HEK293 (cell line): Measurements from ENCODE around the gene SCRT2.

Experiments used
- CTCF ChIA-PET: fragments of 350-600 bp; formaldehyde crosslinking; extraction: SDS; loops from one replicate; lab custom pipeline; 2021; ENCODE audit warnings: antibody characterized with exemption; lab: Yijun Ruan, JAX
- POLR2A ChIA-PET: fragments of 300-600 bp; formaldehyde crosslinking; extraction: SDS; loops from one replicate; lab custom pipeline; 2020; ENCODE audit warnings: antibody characterized with exemption, inconsistent platforms; lab: Yijun Ruan, JAX
- H3K27ac ChIP-seq: fragments of 200-500 bp; sonication (Bioruptor generic); 2 replicates; pipeline ENCODE4 v1.5.1; 2014; ENCODE audit warnings: low read depth, low read length, control low read depth, inconsistent platforms; ENCODE audit errors: extremely low read depth
- H3K36me3 ChIP-seq, 2 experiments: fragments of 200-500 bp in 1 of 2; sonication (Bioruptor generic) in 1 of 2; 1 replicate in 1 of 2; 2 replicates in 1 of 2; pipeline ENCODE4 v1.5.1; 2014 to 2017; ENCODE audit warnings: inconsistent platforms in 2 of 2, low read length in 2 of 2; ENCODE audit not compliant: control insufficient read depth in 2 of 2, insufficient read depth in 1 of 2
- H3K4me1 ChIP-seq: fragments of 200-500 bp; sonication (Bioruptor generic); 2 replicates; pipeline ENCODE4 v1.5.1; 2014; ENCODE audit warnings: mild to moderate bottlenecking, low read length, inconsistent platforms; ENCODE audit not compliant: control insufficient read depth, insufficient read depth
- H3K4me3 ChIP-seq: 2 replicates; pipeline ENCODE4 v1.5.1; 2011; ENCODE audit warnings: low read depth, mild to moderate bottlenecking, control low read depth, low read length, moderate library complexity
- H3K9me3 ChIP-seq: fragments of 200-500 bp; sonication (Bioruptor generic); 2 replicates; pipeline ENCODE4 v1.5.1; 2014; ENCODE audit warnings: low read depth, low read length, inconsistent platforms; ENCODE audit not compliant: control insufficient read depth, insufficient read depth
- ATF2 ChIP-seq: fragments of 450-650 bp; formaldehyde crosslinking; IDR thresholded peaks from 2 replicates; pipeline ENCODE4 v1.5.1; 2016; ENCODE audit warnings: missing biosample characterization, missing genetic modification characterization, low read depth
- GFI1B ChIP-seq: fragments of 450-650 bp; formaldehyde crosslinking; IDR thresholded peaks from 2 replicates; pipeline ENCODE4 v1.5.1; 2016; ENCODE audit warnings: missing biosample characterization, missing genetic modification characterization
- GLIS2 ChIP-seq: fragments of 450-650 bp; formaldehyde crosslinking; IDR thresholded peaks from 2 replicates; pipeline ENCODE4 v1.5.1; 2016; ENCODE audit warnings: missing biosample characterization, missing genetic modification characterization
- HIC1 ChIP-seq: fragments of 450-650 bp; formaldehyde crosslinking; IDR thresholded peaks from 2 replicates; pipeline ENCODE4 v1.5.1; 2016; ENCODE audit warnings: missing biosample characterization, missing genetic modification characterization
- KLF16 ChIP-seq: fragments of 450-650 bp; formaldehyde crosslinking; IDR thresholded peaks from 2 replicates; pipeline ENCODE4 v1.5.1; 2017; ENCODE audit warnings: missing biosample characterization, missing genetic modification characterization
- SCRT2 ChIP-seq: fragments of 450-650 bp; formaldehyde crosslinking; IDR thresholded peaks from 2 replicates; pipeline ENCODE4 v1.5.1; 2016; ENCODE audit warnings: missing biosample characterization, missing genetic modification characterization
- ZBTB21 ChIP-seq: fragments of 450-650 bp; formaldehyde crosslinking; IDR thresholded peaks from 2 replicates; pipeline ENCODE4 v1.5.1; 2017; ENCODE audit warnings: missing biosample characterization, missing genetic modification characterization
- ZNF169 ChIP-seq: fragments of 450-650 bp; formaldehyde crosslinking; IDR thresholded peaks from 2 replicates; pipeline ENCODE4 v1.5.1; 2016; ENCODE audit warnings: missing biosample characterization, missing genetic modification characterization
- ZNF174 ChIP-seq: fragments of 450-650 bp; formaldehyde crosslinking; IDR thresholded peaks from 2 replicates; pipeline ENCODE4 v1.5.0; 2017; ENCODE audit warnings: missing biosample characterization, mild to moderate bottlenecking, missing genetic modification characterization
- ZNF175 ChIP-seq: fragments of 450-650 bp; formaldehyde crosslinking; IDR thresholded peaks from 2 replicates; pipeline ENCODE4 v1.5.1; 2016; ENCODE audit warnings: missing biosample characterization, missing genetic modification characterization
- ZNF19 ChIP-seq: fragments of 450-650 bp; formaldehyde crosslinking; IDR thresholded peaks from 2 replicates; pipeline ENCODE4; 2016; ENCODE audit warnings: missing biosample characterization, missing genetic modification characterization, low read depth
- ZNF248 ChIP-seq: fragments of 450-650 bp; formaldehyde crosslinking; IDR thresholded peaks from 2 replicates; pipeline ENCODE4 v1.5.1; 2017; ENCODE audit warnings: missing biosample characterization, missing genetic modification characterization
- ZNF266 ChIP-seq: fragments of 450-650 bp; formaldehyde crosslinking; IDR thresholded peaks from 2 replicates; pipeline ENCODE4 v1.5.1; 2016; ENCODE audit warnings: missing biosample characterization, missing genetic modification characterization, low read depth
- ZNF362 ChIP-seq: fragments of 450-650 bp; formaldehyde crosslinking; IDR thresholded peaks from 2 replicates; pipeline ENCODE4 v1.5.1; 2016; ENCODE audit warnings: missing biosample characterization, missing genetic modification characterization
- ZNF510 ChIP-seq: fragments of 450-650 bp; formaldehyde crosslinking; IDR thresholded peaks from 2 replicates; pipeline ENCODE4 v1.5.1; 2018; ENCODE audit warnings: mild to moderate bottlenecking, missing genetic modification characterization, missing biosample characterization; ENCODE audit not compliant: insufficient replicate concordance
- ZNF558 ChIP-seq: fragments of 450-650 bp; formaldehyde crosslinking; IDR thresholded peaks from 2 replicates; pipeline ENCODE4 v1.5.1; 2016; ENCODE audit warnings: missing biosample characterization, missing genetic modification characterization
- ZNF600 ChIP-seq: fragments of 450-650 bp; formaldehyde crosslinking; IDR thresholded peaks from 2 replicates; pipeline ENCODE4 v1.5.1; 2016; ENCODE audit warnings: missing biosample characterization, missing genetic modification characterization
- ZNF664 ChIP-seq: fragments of 450-650 bp; formaldehyde crosslinking; IDR thresholded peaks from 2 replicates; pipeline ENCODE4 v1.5.1; 2016; ENCODE audit warnings: missing biosample characterization, missing genetic modification characterization
- ZNF701 ChIP-seq: fragments of 450-650 bp; formaldehyde crosslinking; IDR thresholded peaks from 2 replicates; pipeline ENCODE4 v1.5.1; 2016; ENCODE audit warnings: missing biosample characterization, missing genetic modification characterization
- ZNF704 ChIP-seq: fragments of 450-650 bp; formaldehyde crosslinking; IDR thresholded peaks from 2 replicates; pipeline ENCODE4 v1.5.1; 2016; ENCODE audit warnings: missing biosample characterization, missing genetic modification characterization

The SCRT2 gene

GRCh38 chr20:664151-664550 lies 11.5 kb downstream of the SCRT2 start:
- H3K9me3 ChIP-seq = no peaks in the 10 kb centered on the region
- TF ChIP-seq HIC1 (tag by site-specific recombination) = no peak
- TF ChIP-seq ZNF600 = no peak
- no peak for TF ChIP-seq ZBTB21 (tag by site-specific recombination)
- TF ChIP-seq GFI1B (tag by site-specific recombination) = no peak
- TF ChIP-seq ZNF510 (tag by site-specific recombination) = no peak
- no peak for TF ChIP-seq SCRT2 (tag by site-specific recombination)
- TF ChIP-seq, all 188 proteins: peak for 0
- POLR2A ChIA-PET = no interaction called here
- Histone ChIP-seq H3K36me3 (no peaks in the 10 kb centered on the region), H3K4me3 (no peak overlapping the region), H3K4me1 (no peaks in the 10 kb centered on the region), H3K27ac (no peak overlapping the region)
- CTCF ChIA-PET = interaction anchor here (0.9 to 5.0 kb wide), 9 partner anchors 8 to 157 kb away, joined by 3 to 81 read pairs (median 5); partner anchors contain the start of genes SLC52A3 and SRXN1

GRCh38 chr20:663315-664090 lies 12.1 kb downstream of the SCRT2 start:
- ChIA-PET CTCF (interaction anchor here (0.6 to 2.1 kb wide), 5 partner anchors 11 to 65 kb away, joined by 3 to 11 read pairs (median 3); partner anchors contain the start of gene SRXN1), POLR2A (no interaction called here)
- no peaks in the 10 kb centered on the region for H3K4me1 ChIP-seq
- TF ChIP-seq KLF16 (tag by site-specific recombination) (no peak), ZBTB21 (tag by site-specific recombination) (no peak), ZNF266 (tag by site-specific recombination) (no peak), ZNF19 (tag by site-specific recombination) (no peak), ZNF174 (tag by site-specific recombination) (no peak), ATF2 (tag by site-specific recombination) (no peak), GLIS2 (tag by site-specific recombination) (no peak), SCRT2 (tag by site-specific recombination) (no peak), ZNF558 (tag by site-specific recombination) (no peak), ZNF704 (no peak), ZNF664 (tag by site-specific recombination) (no peak), ZNF175 (tag by site-specific recombination) (no peak), ZNF701 (tag by site-specific recombination) (no peak), ZNF248 (no peak), ZNF362 (tag by site-specific recombination) (no peak), ZNF169 (tag by site-specific recombination) (no peak)
- H3K36me3 ChIP-seq = no peaks in the 10 kb centered on the region
- H3K27ac ChIP-seq = no peak overlapping the region
- no peaks in the 10 kb centered on the region for H3K9me3 ChIP-seq
- H3K4me3 ChIP-seq = no peak overlapping the region
